Measurements from ENCODE around the gene MLPH.

Gene MLPH

GRCh38 chr2:237525559-237526157 is 38.6 kb downstream of the MLPH start:
- no peak for DNase-seq

DNA sequence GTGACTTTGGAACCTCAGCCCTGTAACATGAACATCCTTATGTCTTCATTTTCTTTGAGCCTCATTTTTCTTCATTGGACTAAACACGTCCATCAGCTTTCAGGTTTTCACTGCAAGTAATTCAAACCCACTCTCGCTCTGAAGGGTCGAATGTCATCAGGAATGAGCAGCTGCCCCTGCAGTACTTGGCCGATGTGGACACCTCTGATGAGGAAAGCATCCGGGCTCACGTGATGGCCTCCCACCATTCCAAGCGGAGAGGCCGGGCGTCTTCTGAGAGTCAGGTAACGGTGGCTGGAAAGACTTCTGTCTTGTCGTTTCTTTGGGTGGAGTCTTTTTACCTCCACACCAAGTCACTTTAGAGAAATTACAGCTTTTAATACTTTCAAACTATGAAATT is 40.2 kb downstream of the MLPH start:
- no peak for DNase-seq

DNA sequence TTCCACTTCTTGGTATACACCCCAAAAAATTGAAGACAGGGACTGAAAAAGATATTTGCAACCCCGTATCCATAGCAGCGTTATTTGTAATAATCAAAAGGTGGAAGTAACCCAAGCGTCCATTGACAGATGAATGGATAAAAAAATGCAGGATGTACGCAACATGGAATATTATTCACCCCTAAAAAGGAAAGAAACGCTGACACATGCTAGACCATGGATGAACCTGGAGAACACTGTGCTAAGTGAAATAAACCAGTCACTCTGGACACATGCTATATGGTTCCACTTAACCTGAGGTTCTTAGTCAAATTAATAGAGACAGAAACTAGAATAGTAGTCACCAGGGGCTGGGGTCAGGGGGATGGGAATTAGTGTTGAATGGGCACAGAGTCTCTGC is 40.7 kb downstream of the MLPH start:
- DNase-seq = no peak

DNA sequence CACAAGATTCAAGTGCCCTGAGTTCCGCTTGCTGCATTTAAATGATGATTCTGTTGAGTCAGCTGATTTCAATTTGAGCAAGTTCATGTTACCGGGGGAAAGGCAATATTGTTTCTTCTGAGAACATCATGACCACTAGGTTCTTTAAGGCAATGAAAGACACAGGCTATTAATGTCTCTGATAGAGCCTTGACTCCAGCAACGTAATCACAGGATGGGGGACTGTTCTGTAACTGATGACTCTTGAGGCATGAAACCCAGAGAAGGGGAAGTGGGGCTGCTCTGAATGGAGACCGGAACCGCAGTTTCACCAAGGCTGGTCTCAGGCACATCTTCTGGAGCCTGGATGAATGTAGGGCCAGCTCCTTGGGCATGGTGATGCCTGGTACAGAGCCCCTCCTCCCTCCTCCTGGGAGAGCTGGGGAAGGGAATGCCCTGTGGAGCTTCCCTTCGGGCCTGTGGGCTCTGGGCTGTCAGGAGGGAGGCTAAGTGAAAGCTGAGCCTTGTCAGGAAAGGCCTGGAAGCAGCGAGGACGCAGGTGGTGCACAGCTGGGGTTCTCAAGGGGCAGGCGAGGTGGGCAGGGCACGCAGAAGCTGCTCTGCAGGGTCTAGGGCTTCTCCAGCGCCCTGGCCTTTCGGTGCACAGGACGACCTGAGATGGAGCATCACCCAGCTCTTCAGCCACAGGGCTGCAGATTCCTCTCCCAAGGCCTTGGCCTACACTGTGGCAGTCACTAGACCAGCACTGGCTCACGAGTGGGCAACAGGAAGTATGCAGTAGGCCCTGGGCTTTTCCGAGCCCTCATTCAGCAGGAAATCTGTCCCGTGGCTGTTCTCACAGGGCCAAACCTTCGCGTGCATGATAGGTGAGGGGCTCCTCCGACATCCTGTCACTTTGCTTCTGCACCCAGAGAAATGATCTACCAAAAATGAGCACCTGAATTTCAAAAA is 42.7 kb downstream of the MLPH start:
- no peak for DNase-seq

GRCh38 chr2:237530472-237531433 is 43.7 kb downstream of the MLPH start:
- DNase-seq = no peak

DNA sequence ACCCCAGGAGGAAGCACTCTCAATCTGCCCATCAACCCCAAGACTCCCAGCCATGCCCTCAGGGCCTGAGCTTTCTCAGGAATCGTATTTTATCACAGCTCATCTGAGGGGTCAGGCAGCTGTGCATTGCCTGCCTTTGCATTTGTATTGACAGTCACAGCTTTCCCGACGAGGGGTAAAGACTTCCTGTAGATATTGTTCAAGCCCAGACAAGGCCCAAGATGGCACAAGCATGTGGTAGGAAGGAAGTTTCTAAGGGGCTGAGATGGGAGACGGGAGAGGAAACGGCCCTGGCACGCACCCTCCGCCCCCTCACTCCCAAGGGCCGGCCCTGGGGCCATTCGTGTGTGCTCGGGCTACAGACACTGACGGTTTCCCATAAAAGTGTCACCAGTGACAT is 45.1 kb downstream of the MLPH start:
- DNase-seq = no peak

DNA sequence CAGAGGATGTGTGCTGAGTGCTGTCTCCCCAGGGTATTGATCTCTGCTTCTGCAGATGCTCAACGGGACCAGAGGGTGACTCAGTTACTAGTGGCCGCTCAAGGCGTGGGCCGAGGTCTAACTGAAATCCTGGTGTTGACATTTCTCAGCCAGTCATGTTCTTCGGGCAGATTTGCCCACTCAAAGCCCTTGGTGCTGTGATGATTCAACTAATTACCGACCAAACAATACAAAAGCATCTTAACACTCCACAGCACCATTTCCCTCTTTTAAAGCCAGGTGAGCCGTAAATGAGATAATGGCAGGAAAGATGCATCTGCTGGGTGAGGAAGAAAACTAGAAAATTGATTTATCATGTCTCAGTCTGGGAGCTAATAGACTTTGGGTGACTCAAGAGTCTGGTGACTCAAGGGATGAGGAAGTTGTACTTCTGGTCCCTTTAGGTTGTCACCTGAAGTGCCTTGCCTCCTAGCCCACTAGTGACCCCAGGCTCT is 46.7 kb downstream of the MLPH start:
- no peak for DNase-seq

DNA sequence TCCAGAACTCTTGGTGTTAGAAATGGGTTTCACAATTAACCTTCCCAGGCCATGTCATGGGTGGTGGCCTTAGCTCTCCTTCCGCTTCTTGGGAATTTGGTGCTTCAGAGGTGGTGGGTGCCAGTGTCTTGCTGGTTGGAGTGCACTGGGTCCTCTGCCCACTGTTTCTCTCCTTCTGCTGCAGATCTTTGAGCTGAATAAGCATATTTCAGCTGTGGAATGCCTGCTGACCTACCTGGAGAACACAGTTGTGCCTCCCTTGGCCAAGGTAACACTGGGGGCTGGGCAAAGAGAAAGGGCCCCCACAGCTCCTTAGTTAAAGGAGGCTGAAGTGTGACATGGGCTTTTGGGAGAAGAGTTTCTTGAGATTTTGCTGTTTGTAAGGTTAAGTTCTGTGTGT is 47.3 kb downstream of the MLPH start:
- no peak for DNase-seq

DNA sequence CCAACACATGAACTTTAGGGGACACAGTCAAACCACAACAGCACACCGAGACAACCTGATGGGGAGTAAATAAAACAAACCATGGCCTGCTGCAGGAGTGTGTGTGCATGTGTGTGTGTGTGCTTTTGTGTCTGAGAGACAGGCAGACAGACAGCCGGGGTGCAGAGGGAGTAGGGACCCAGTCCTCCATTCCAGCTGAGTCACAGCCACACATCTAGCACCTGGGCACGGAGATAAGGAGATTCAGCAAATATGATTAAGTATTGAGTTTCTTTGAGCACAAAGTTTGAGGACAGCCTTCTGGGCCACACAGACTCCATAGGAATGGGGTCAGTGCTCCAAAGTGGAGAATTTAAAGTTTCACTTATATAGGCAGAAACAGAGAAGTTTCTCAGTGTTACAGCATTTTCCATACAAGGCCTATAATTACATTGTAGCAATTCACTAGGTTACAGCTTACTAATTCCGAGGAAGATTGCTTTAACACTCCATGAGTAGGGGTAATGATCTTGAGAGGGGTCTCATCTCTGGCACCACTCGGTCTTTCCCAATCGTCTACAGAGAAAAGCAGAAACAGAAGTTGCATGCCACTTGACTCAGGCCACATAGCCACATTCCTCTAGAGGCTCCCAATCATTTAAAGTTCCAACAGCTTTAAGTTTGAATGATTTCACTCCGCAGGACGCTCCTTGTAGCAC is 48.5 kb downstream of the MLPH start:
- no peak for DNase-seq

DNA sequence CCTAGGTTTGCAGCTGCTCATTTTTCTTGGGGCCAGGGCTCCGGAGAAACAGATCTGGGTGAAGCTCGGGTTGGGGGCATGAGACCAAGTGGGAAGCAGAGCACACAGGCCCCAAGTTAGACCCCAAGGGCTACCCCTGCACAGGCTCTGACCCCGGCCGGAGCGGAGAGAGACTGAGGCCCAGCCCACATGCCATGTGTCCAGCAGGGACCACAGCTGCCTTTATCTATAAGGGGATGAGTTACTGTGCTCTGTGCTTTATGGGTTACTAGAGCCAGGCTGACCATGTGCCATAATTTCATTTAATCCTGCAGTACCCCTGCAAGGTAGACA is 49.0 kb downstream of the MLPH start:
- no peak for DNase-seq

- DNase-seq = no peak
Measured at GRCh38 chr2:237536617-237537016, 49.6 kb downstream of the MLPH start.

- no peak for DNase-seq
Measured at GRCh38 chr2:237538001-237538720, 51.1 kb downstream of the MLPH start.

DNA sequence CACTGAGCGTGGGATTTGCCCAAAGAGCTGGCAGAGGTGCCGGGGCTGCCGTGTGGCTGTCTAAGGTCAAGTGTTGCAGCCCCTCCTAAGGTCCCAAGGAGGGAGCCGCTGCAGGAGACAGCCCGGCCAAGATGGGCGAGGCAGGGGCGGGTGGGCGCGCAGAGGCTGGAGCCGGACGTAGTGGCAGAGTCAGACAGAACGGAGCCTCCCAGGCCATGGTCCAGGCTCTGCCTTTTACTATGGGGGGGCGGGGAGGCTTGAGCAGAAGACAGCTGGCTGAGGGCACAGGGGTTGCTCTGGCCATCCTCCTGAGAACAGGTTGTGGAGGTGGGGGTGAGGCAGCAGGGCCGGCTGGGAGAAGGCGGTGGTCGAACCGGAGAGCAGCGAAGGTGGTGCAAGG is 51.9 kb downstream of the MLPH start:
- DNase-seq = no peak

DNA sequence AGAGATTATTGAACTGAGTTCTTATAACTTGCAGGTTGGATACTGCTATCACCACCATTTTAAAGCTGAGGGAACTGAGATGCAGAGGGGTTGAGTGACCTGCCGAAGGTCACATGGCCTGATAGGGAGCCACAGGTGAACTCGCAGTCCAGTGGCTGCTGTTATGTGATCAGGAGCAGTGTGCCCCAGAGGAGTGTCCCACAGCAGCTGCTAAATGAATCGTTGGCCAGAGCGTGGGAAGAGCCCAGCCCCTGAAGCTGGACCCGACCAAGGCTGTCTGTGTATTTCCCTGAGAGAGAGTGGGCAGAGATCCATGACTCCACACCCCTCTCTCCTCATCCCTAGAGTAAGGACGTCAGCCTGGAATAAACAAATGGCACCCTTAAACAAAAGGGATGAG is 52.6 kb downstream of the MLPH start:
- no peak for DNase-seq

- DNase-seq = no peak
Measured at GRCh38 chr2:237540223-237540775, 53.2 kb downstream of the MLPH start.

GRCh38 chr2:237540823-237541222 is 53.8 kb downstream of the MLPH start:
- no peak for DNase-seq

GRCh38 chr2:237541243-237541642 is 54.2 kb downstream of the MLPH start:
- DNase-seq = no peak

- no peak for DNase-seq
Measured at GRCh38 chr2:237542001-237542704, 55.1 kb downstream of the MLPH start.

- no peak for DNase-seq
Measured at GRCh38 chr2:237546040-237546875, 59.2 kb downstream of the MLPH start.

DNA sequence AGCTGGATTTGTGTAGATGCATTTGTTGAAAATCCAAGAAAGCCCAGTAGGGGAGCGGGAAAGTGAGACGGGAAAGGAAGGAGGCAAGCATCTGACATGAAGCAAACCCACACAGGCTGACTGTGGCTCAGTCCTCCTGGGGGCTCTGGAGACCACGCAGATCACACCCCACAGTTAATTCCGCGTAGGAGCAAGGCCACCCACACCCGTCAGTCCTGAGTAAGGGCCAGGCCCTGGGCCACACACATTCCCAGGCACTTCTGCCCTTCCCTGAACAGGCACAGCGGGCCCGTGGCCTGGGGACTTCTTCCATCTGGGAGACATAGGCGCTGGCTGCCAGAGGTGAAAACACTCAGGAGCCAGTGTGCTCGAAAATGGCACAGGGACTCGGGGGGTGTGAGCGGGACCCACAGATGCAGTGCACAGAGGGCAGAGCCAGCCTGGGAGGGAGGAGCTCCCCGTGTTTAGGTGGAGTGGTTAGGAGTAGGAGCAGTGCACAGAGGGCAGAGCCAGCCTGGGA is 59.9 kb downstream of the MLPH start:
- DNase-seq = no peak

Measured in activated gamma-delta T cell (primary cell).